C4-2B (cell line): ENCODE results near the gene SMG9.

Experiments used
- CTCF ChIP-seq: fragments of 450-650 bp; conservative IDR thresholded peaks from 2 replicates; pipeline ENCODE4 v1.5.1; 2017; ENCODE audit warnings: mild to moderate bottlenecking
- ZFX ChIP-seq: fragments of 450-650 bp; IDR thresholded peaks from 2 replicates; pipeline ENCODE4 v1.6.1; 2017

GRCh38 chr19:43747557-43748204 is 7.1 kb downstream of the SMG9 start:
- TF ChIP-seq CTCF: no peak
- TF ChIP-seq ZFX: no peak
